GM19438 (cell line): ENCODE results near the gene CD101.

Source experiments
- ATAC-seq: cut with Tn5 transposase; IDR thresholded peaks from one replicate; pipeline ENCODE4 v1.9.1; 2021; ENCODE audit warnings: low read depth; ENCODE audit not compliant: unreplicated experiment

The CD101 gene

GRCh38 chr1:117011334-117011733, 9.8 kb downstream of the CD101 start:
- no peak for ATAC-seq

GRCh38 chr1:117013309-117013858, 11.8 kb downstream of the CD101 start:
- no peak for ATAC-seq

GRCh38 chr1:117014209-117014608, 12.6 kb downstream of the CD101 start:
- no peak for ATAC-seq

- ATAC-seq: no peak
Measured at GRCh38 chr1:117015724-117016123, 14.2 kb downstream of the CD101 start.

GRCh38 chr1:117017062-117017461, 15.5 kb downstream of the CD101 start:
- ATAC-seq: no peak

GRCh38 chr1:117017648-117018047, 16.1 kb downstream of the CD101 start:
- no peak for ATAC-seq

GRCh38 chr1:117020526-117021156, 19.1 kb downstream of the CD101 start:
- no peak for ATAC-seq

GRCh38 chr1:117022114-117022513, 20.6 kb downstream of the CD101 start:
- ATAC-seq: no peak

GRCh38 chr1:117025568-117025967, 24.0 kb downstream of the CD101 start:
- no peak for ATAC-seq

- ATAC-seq: no peak
Measured at GRCh38 chr1:117026361-117026760, 24.8 kb downstream of the CD101 start.

GRCh38 chr1:117029685-117030084, 28.1 kb downstream of the CD101 start:
- ATAC-seq: no peak

GRCh38 chr1:117030271-117030877, 28.8 kb downstream of the CD101 start:
- ATAC-seq: no peak

- no peak for ATAC-seq
Measured at GRCh38 chr1:117032266-117032665, 30.7 kb downstream of the CD101 start.

- no peak for ATAC-seq
Measured at GRCh38 chr1:117032681-117033539, 31.4 kb downstream of the CD101 start.

- ATAC-seq: no peak
Measured at GRCh38 chr1:117033772-117034171, 32.2 kb downstream of the CD101 start.

- no peak for ATAC-seq
Measured at GRCh38 chr1:117034791-117035290, 33.3 kb downstream of the CD101 start.

GRCh38 chr1:117036018-117036461, 34.5 kb downstream of the CD101 start:
- no peak for ATAC-seq

- ATAC-seq: no peak
Measured at GRCh38 chr1:117037802-117038201, 36.2 kb downstream of the CD101 start.

- ATAC-seq: no peak
Measured at GRCh38 chr1:117038236-117038635, 36.7 kb downstream of the CD101 start.

- no peak for ATAC-seq
Measured at GRCh38 chr1:117044217-117044616, 42.7 kb downstream of the CD101 start.

- ATAC-seq: no peak
Measured at GRCh38 chr1:117045644-117046043, 44.1 kb downstream of the CD101 start.
